Measurements from ENCODE around the gene M1AP.

- TF ChIP-seq, protein P1, sequence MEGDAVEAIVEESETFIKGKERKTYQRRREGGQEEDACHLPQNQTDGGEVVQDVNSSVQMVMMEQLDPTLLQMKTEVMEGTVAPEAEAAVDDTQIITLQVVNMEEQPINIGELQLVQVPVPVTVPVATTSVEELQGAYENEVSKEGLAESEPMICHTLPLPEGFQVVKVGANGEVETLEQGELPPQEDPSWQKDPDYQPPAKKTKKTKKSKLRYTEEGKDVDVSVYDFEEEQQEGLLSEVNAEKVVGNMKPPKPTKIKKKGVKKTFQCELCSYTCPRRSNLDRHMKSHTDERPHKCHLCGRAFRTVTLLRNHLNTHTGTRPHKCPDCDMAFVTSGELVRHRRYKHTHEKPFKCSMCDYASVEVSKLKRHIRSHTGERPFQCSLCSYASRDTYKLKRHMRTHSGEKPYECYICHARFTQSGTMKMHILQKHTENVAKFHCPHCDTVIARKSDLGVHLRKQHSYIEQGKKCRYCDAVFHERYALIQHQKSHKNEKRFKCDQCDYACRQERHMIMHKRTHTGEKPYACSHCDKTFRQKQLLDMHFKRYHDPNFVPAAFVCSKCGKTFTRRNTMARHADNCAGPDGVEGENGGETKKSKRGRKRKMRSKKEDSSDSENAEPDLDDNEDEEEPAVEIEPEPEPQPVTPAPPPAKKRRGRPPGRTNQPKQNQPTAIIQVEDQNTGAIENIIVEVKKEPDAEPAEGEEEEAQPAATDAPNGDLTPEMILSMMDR (conservative IDR thresholded peaks at IDR 0.05; ENCODE audit: low read depth, low read length): no peak
- TF ChIP-seq POLR2A (IDR thresholded peaks at IDR 0.05; ENCODE audit: low read depth, low read length) (no peak), FOS (IDR thresholded peaks at IDR 0.05; ENCODE audit: low read depth, low read length) (no peak)
- TF ChIP-seq, protein P2, sequence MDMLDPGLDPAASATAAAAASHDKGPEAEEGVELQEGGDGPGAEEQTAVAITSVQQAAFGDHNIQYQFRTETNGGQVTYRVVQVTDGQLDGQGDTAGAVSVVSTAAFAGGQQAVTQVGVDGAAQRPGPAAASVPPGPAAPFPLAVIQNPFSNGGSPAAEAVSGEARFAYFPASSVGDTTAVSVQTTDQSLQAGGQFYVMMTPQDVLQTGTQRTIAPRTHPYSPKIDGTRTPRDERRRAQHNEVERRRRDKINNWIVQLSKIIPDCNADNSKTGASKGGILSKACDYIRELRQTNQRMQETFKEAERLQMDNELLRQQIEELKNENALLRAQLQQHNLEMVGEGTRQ (IDR thresholded peaks at IDR 0.05; ENCODE audit: low read depth, low read length): no peak
Measured at GRCh38 chr2:74555610-74556103, 92.5 kb downstream of the M1AP start.
